SK-N-MC (cell line): ENCODE data around the gene PPP1R12B.
"Not testable (repeated sequence)": the region's sequence is repeated elsewhere in the genome, so short reads cannot be mapped to it uniquely, and the experiment has no call there.

Experiments used
- EZH2 ChIP-seq: fragments of 200-600 bp; sonication (generic); IDR thresholded peaks from one replicate; pipeline ENCODE4 v1.6.1; 2017; ENCODE audit warnings: antibody characterized with exemption
- POLR2AphosphoS5 ChIP-seq: IDR thresholded peaks from 2 replicates; pipeline ENCODE4 v1.6.1; 2012; ENCODE audit warnings: mild to moderate bottlenecking, low read depth, low read length, borderline replicate concordance

- not testable (repeated sequence) for TF ChIP-seq POLR2AphosphoS5, EZH2
Observed at GRCh38 chr1:202459470-202460142, 111.1 kb downstream of the PPP1R12B start.
